CD4-positive, alpha-beta T cell treated with Interleukin-12 subunit alpha and Interleukin-12 subunit beta, for 1 hour (primary cell): ENCODE results near the gene DDI2.
"Not testable (repeated sequence)": the region's sequence is repeated elsewhere in the genome, so short reads cannot be mapped to it uniquely, and the experiment has no call there.

Experiments used
- DNase-seq: peaks from one replicate; pipeline ENCODE4 v3.0.0-alpha.2; 2020

Gene DDI2

GRCh38 chr1:15680561-15681348, 63.5 kb downstream of the DDI2 start:
- DNase-seq = no peak

- DNase-seq = no peak
Measured at GRCh38 chr1:15681349-15682292, 64.4 kb downstream of the DDI2 start.

DNA sequence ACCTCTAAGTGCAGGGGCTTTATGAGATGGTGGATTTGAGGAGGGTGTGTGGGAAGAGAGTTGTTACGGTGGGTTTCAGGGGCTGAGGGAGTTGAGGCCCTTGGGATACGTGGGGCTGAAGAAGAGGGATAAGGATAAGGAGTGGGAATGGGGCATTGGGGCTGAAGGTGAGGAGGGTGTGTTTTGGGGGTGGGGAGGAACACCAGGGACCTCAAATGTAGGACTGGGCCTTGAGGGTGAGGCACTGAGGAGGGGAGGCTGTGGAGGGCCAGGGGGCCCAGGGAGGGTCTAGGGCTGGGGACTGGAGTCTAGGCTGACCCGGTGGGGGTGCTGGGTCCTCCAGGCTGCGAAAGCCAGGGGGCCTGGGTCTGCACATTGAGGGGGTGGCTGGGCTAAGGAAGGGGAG, 65.7 kb downstream of the DDI2 start:
- DNase-seq = no peak

DNA sequence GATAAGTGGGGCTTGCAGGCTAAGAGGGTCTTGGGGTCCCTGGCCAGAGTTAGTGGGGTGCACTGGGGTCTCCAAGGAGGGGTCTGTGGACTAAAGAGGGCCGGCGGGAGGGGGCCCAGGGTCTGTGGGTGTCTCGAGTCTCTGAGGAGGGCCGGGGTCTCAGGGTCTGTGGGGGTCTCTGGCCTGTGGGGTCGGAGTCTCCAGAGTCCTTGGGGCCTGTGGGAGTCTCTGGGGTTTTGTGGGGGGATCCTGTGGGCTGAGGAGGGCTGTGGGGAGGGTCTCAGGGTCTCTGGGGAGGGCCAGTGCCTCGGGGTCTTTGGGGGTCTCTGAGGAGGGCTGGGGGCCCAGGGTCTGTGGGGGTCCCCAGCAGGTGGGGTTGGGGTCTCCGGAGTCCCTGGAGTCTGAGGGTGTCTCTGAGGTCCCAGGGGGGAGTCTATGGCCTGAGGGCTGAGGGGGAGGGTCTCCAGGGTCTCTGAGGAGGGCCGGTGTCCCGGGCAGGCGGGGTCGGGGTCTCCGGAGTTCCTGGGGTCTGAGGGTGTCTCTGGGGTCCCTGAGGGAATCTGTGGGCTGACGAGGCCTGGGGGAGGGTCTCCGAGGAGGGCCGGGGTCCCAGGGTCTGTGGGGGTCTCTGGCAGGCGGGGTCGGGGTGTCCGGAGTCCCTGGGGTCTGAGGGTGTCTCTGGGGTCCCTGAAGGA, 66.2 kb downstream of the DDI2 start:
- DNase-seq = no peak

- DNase-seq = peak; percentile 62
Measured at GRCh38 chr1:15684042-15684461, 66.8 kb downstream of the DDI2 start, which contains the start of gene PLEKHM2. PLEKHM2 (plus strand) TSS chr1:15684320; CDS start chr1:15684559, 239 bp downstream.

- peak; percentile 46 for DNase-seq
Measured at GRCh38 chr1:15684468-15685291, 67.4 kb downstream of the DDI2 start.

- DNase-seq = no peak
Measured at GRCh38 chr1:15685820-15686219, 68.6 kb downstream of the DDI2 start.

GRCh38 chr1:15687446-15687845, 70.2 kb downstream of the DDI2 start:
- no peak for DNase-seq

- no peak for DNase-seq
Measured at GRCh38 chr1:15690317-15690716, 73.1 kb downstream of the DDI2 start.

GRCh38 chr1:15691434-15692032, 74.3 kb downstream of the DDI2 start:
- no peak for DNase-seq

DNA sequence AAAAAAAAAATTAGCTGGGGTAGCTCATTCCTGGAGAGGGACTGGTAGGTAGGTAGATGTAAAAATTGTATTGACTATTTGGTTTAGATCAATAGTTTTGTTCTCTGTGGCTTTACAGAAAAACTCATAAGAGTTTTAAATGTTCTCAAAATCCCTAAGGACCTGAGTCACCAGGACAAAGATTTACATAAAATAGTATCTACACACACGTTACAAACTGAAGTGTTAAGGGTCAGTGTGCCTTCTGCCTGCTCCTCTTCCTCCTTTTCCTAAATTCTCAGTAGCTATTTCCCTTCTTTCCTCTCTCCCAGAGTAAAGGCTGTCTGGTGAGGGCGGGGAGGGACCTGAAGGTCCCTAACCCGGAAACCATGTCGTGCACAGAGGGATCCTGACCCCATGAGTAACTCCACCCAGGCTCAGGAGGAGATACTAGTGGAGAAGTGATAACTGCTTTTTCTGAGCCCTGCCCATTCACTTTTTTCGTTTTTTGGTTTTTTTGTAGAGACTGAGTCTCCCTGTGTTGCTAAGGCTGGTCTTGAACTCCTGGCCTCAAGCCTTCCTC, 74.9 kb downstream of the DDI2 start:
- DNase-seq = no peak

GRCh38 chr1:15693371-15693770, 76.1 kb downstream of the DDI2 start:
- no peak for DNase-seq

GRCh38 chr1:15696956-15697521, 79.8 kb downstream of the DDI2 start:
- DNase-seq = peak; percentile 40

DNA sequence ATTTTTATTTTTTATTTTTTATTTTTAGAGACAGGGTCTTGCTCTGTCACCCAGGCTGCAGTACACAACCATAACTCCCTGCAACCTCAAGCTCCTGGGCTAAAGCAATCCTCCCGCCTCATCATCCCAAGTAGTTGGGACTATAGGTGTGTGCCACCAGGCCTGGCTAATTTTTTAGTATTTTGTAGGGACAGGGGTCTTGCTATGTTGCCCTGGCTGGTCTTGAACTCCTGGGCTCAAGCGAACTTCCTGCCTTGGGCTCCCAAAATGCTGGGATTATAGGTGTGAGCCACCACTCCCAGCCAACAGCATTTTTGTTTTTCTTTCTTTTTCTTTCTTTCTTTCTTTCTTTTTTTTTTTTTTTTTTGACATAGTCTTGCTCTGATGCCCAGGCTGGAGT, 80.9 kb downstream of the DDI2 start:
- DNase-seq = no peak

- not testable (repeated sequence) for DNase-seq
Measured at GRCh38 chr1:15699321-15699720, 82.1 kb downstream of the DDI2 start.

GRCh38 chr1:15700508-15700907, 83.2 kb downstream of the DDI2 start:
- no peak for DNase-seq

DNA sequence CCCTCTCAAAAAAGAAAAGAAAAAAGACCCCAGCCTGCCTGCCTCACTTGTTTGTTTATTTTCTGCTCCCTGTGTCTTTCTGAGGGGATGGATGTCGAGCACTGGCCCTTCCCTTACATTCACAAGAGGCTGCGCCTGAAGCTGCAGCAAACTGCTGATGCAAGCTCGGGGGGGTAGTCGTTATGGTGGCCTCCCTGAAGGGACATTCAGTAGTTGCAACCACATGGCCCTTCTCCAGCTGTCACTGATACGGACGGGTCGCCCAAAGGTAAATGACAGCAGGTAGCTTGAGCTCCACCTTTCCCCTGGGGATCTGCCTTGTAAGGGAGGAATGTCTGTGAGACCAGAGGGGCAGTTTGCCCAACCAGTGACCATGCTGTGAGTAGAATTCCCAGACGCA, 84.5 kb downstream of the DDI2 start:
- no peak for DNase-seq

GRCh38 chr1:15702722-15703550, 85.7 kb downstream of the DDI2 start:
- no peak for DNase-seq

DNA sequence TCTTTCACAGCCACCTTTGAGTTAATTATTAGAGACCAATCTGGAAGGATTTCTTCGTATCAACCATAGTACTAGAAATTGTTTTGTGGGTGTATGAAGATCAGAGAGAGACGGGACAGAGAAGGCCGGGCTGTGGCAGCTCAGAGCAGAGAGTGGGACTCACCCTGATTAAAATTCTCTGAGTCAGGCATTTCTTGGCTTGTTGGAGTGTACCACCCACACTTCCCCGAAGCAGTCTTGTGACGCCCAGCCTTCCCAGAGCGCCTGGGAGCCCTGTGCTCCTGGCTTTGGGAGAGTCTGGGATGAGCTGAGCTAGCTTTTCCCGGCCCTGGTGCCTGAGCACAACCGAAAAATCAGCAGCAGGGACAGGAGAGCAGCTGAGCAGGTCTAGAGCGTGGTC, 86.3 kb downstream of the DDI2 start:
- no peak for DNase-seq

DNA sequence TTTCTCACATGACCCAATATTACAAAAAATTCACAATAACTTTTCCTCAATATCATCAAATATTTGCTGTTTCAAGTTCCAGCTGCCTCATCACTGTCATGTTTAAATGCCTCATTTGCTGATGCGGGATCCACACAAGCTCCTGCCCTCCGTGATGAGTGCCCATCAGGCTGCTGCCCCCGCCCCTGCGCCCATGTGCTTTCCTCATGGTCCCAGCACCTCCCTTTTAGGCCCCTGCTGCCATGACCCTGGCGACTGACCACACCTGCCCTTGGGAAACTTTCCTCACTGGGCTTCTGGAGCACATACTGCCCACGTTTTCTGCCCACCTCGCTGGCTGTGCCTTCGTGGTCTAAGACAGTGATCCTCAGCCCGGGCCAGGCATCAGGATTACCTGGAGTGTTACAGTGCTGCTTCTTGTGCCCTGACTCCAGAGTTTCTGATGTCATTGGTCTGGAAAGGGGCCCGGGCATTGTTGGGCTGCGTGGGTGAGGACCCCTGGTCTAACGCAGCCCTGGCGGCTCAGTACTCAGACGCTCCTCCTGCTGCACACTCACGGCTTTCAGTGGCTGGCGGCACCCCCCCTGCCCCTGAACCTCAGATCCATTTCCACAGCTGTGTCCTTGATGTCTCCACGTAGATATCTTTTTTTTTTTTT, 87.4 kb downstream of the DDI2 start:
- DNase-seq = no peak
